ENCODE results near the gene MTA1.

Gene MTA1

GRCh38 chr14:105424861-105425260, 5.2 kb downstream of the MTA1 start:
- no peak for DNase-seq (ENCODE audit: low spot score)

- DNase-seq (ENCODE audit: low spot score), result no peak
Measured at GRCh38 chr14:105425823-105426247, 6.2 kb downstream of the MTA1 start.

GRCh38 chr14:105426416-105427130, 6.9 kb downstream of the MTA1 start:
- no peak for DNase-seq (ENCODE audit: low spot score)

GRCh38 chr14:105427412-105427811, 7.8 kb downstream of the MTA1 start:
- no peak for DNase-seq (ENCODE audit: low spot score)

- DNase-seq (ENCODE audit: low spot score), result no peak
Measured at GRCh38 chr14:105427936-105428485, 8.4 kb downstream of the MTA1 start.

- no peak for DNase-seq (ENCODE audit: low spot score)
Measured at GRCh38 chr14:105430042-105430441, 10.4 kb downstream of the MTA1 start.

GRCh38 chr14:105430565-105430964, 10.9 kb downstream of the MTA1 start:
- DNase-seq (ENCODE audit: low spot score), result no peak

GRCh38 chr14:105431256-105431655, 11.6 kb downstream of the MTA1 start:
- DNase-seq (ENCODE audit: low spot score), result no peak

GRCh38 chr14:105432657-105433056, 13.0 kb downstream of the MTA1 start:
- no peak for DNase-seq (ENCODE audit: low spot score)

GRCh38 chr14:105433161-105433605, 13.6 kb downstream of the MTA1 start:
- no peak for DNase-seq (ENCODE audit: low spot score)

- no peak for DNase-seq (ENCODE audit: low spot score)
Measured at GRCh38 chr14:105436402-105436801, 16.8 kb downstream of the MTA1 start.

- peak; percentile 62 for DNase-seq (ENCODE audit: low spot score)
Measured at GRCh38 chr14:105436891-105437722, 17.5 kb downstream of the MTA1 start.

- no peak for DNase-seq (ENCODE audit: low spot score)
Measured at GRCh38 chr14:105437723-105438500, 18.3 kb downstream of the MTA1 start.

- DNase-seq (ENCODE audit: low spot score), result no peak
Measured at GRCh38 chr14:105439179-105439578, 19.6 kb downstream of the MTA1 start.

- no peak for DNase-seq (ENCODE audit: low spot score)
Measured at GRCh38 chr14:105439710-105440553, 20.3 kb downstream of the MTA1 start.

GRCh38 chr14:105440554-105440900, 20.9 kb downstream of the MTA1 start:
- no peak for DNase-seq (ENCODE audit: low spot score)

- DNase-seq (ENCODE audit: low spot score), result no peak
Measured at GRCh38 chr14:105440992-105441391, 21.4 kb downstream of the MTA1 start.

GRCh38 chr14:105442125-105442524, 22.5 kb downstream of the MTA1 start:
- no peak for DNase-seq (ENCODE audit: low spot score)

GRCh38 chr14:105442834-105443233, 23.2 kb downstream of the MTA1 start:
- no peak for DNase-seq (ENCODE audit: low spot score)

GRCh38 chr14:105444859-105445258, 25.2 kb downstream of the MTA1 start:
- DNase-seq (ENCODE audit: low spot score), result no peak

GRCh38 chr14:105445290-105445689, 25.7 kb downstream of the MTA1 start:
- no peak for DNase-seq (ENCODE audit: low spot score)
